Nucleus accumbens (tissue), 56 donors: Measurements from ENCODE around the gene AATF.

ENCODE experiments used
- DNase-seq, 56 donors: peaks; one replicate each; lab custom pipeline; 2025; lab: John Stamatoyannopoulos, UW

Gene AATF, protein sequence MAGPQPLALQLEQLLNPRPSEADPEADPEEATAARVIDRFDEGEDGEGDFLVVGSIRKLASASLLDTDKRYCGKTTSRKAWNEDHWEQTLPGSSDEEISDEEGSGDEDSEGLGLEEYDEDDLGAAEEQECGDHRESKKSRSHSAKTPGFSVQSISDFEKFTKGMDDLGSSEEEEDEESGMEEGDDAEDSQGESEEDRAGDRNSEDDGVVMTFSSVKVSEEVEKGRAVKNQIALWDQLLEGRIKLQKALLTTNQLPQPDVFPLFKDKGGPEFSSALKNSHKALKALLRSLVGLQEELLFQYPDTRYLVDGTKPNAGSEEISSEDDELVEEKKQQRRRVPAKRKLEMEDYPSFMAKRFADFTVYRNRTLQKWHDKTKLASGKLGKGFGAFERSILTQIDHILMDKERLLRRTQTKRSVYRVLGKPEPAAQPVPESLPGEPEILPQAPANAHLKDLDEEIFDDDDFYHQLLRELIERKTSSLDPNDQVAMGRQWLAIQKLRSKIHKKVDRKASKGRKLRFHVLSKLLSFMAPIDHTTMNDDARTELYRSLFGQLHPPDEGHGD

DNA sequence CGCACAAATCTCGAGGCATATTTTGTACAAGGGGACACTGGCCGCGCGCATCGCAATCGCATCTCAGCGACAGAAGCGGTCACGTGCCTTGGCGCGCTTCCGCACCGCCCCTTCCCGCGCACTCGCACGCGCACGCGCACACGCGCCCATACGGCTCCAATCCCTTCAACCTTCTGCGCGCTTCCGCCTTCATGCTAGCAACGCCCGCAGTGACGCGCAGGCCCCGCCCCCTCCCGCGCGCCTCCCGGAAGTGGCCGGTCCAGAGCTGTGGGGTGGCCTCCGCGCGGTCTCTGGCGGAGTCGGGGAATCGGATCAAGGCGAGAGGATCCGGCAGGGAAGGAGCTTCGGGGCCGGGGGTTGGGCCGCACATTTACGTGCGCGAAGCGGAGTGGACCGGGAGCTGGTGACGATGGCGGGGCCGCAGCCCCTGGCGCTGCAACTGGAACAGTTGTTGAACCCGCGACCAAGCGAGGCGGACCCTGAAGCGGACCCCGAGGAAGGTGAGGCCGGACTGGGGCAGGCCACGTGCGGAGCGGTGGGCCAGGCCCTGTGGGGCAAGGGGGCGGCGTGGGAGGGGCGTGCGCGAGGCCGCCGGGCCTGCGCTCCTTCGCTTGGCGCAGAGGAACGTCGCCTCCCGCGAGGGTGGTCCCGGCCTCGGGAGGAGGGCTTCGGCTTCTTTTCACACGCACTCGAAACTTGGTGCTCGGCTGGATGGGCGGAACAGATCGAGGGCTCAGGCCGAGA lies at the start of gene AATF:
AATF (plus strand) TSS at position 238 of the 744 bp plus-strand sequence; CDS start at position 410, 172 bp downstream.
- peak; percentile 53 to 99 (median 91) for DNase-seq

DNA sequence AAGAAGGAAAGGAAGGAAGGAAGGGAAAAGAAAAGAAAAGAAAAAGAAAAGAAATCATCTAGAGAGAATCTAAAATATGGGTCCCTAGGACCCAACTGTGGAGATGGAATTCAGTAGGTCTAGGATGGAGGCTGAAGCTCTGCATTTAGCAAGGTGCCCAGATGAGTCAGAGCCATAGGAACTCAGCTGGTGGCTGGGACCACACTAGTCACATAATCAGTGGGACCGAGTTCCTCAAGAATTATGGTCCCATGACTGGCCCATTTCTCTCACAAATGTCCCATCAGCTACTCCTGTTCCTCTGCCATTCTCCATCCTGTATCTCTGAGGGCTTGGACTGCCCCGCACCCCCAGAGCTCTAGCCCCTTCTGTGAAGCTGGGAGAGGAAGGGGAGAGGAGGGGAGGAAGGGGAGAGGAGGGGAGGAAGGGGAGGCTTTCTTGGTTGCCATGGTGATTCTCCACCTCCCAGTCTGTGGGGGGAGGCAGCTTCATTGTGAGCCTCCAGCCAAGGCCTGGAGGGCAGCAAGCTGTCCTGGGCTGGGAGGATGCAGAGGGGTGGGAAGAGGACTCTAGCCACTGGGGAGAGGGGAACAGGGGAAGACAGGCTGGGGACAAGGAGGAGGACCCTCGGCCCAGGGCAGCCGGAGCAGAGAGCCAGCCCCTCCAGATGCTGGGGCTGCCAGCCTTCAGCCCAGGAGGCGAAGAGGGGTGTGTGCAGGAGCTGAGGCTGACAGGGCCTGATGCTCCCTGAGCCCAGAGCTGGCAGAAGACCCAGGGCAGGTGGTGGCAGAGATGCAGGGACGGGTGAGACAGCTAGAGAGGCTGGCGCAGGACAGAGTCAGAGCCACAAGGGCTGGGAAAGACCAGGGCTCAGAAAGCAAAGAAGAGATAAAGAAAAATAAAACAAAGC lies 49.2 kb upstream of the AATF start:
- no peak for DNase-seq

DNA sequence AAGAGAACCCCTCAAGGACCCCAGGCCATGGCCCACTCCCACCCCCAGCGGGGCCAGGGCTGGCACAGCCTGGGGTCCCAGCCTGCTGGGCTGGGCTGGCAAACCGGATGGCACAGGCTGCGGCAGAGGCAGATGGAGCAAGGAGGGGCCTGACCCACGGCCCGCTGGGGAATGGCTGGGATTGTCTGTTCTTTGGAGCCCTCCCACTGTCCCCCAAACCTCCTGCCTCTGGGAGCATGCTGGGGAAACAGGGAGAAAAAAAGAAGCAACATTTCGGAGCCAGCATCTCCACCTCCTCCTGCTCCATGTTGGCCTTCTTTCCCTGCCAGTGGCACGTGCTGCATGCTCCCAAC lies 48.6 kb upstream of the AATF start:
- DNase-seq, result no peak

DNA sequence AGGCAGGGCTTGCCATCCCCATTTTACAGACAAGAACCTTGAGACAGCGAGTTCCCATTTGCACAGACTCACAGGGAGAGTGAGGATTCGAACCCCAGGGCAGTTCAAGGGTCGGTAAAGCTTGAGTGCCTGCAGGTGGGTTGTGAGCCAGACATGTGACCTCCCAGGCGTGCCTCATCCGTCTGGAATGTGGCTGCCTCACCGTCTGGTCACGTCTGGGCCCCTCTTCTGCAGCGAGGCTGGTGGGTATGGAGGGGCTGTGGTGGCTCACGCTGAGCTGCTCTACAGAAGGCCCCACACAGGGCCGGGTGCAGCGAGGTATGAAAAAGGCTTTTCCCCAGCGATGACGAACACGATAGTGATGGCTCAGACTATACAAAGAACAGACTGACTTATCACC lies 47.2 kb upstream of the AATF start:
- DNase-seq, result no peak

DNA sequence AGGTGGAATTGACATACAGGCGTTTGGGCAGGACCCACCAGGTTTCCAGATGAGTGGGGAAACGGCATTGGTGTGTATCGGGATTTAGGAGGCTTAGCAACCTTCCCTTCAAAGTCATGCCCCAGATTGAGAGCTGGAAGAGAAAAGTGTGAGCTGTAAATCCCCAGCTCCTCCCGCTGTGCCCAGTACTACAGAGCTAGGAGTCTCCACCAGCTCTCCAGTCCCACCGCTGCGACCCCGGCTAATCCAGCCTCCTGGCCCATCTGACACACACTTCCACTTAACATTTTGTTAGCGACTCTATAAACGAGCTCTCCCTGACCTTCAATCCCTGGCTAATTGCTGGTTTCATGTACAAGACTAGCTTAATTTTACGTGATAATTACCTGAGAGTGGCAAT lies 41.3 kb upstream of the AATF start:
- no peak for DNase-seq

DNA sequence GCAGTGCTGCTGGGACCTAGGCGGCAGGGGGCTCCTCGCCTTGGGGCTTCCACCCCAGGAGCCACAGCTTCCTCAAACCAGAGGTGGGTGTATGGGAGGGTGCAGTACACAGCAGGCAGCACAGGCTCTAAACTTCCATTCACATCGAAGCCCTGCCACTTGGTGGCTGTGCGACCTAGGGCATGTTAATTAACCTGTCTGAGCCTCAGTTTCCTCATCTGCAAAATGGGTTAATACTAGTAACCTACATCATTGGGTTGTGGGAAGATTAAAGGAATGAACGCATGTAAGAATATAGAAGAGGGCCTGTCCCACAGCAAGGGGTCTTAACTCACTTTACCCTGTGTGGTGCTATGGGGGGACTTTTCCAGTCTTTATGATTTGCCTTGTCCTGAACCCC lies 38.2 kb upstream of the AATF start:
- DNase-seq, result no peak

DNA sequence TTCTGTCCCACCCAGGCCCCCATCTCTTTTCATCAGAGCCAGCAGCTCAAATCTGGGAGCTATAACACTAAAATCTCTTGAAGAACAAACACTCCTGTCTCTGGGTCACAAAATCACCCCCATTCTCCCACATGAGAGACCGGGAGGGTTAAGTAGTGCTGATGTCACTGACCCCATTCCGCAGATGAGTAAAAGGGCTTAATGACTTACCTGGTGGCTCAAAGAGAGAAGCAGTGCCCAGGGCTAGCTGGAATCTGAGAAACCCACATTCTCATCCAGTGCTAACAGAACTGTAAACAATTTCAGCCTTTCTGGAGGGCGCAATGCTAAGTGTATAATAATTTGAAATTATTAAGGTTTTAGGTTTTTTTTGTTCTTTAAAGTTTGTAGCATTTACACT lies 37.8 kb upstream of the AATF start:
- DNase-seq, result no peak

DNA sequence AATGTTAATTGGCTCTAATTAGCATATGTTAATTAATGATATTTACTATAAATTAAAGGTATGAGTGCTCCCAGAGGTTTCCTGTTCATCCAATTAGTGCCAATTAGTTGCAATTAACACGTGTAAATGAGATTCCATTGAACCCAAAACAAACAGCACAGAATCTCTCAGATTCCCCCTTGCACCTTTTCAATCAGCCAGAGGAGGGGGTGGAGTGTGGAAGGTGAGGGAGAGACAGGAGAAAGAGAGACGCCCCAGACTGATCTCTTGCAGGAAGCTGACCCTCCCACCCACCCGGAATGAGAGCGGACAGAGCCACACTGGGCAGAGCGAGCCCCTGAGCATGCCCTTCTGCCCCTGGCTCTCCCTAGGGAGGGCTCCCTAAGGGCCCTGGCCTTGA lies 35.6 kb upstream of the AATF start:
- no peak for DNase-seq

DNA sequence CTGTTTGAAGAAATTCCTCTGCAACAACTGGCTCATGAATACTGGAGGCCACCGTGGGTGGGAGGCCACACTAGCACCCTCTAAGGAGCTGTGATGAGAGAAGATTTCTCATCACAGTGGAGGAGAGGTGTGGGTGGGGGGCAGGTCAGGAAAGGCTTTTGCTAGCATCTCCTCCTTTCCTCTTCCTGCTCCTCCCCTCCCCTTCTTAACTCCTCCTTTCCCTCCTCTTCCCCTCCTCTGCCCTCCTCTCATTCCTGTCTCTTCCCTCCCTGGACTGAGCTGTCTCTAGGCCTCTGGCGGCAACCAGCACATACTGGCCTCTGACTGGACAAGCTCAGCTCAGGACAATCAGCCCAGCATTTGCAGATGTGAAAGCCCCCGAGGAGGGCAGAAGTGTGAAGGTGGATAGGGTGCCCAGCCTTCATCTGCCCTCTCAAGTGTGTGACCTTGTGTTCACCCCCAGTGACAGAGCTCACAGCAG lies 30.5 kb upstream of the AATF start:
- no peak for DNase-seq

DNA sequence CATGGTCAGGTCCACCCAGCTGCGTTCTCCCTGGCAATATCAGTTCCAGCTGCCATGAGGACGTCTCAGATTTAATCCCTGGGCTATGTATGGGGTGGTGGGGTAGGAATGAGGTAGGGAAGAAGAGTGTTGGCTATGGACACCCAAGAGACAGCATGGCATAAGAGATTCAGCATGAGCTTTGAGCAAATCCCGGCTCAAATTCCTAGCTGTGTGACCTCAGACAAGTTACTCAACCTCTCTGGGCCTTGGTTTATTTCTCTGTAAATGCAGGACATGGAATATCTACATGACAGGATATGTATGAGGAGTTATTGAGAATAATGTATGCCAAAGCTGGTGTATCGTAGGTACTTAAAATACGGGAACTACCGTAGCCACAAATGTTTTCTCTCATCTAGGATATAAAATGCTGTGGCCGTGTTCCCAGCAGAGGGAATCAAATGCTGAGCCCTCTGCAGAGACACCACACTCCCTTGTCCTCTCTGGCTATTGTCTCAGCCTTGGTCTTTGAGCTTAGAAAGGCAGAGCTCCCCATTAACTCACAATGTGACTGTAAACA lies 29.3 kb upstream of the AATF start:
- DNase-seq, result no peak

DNA sequence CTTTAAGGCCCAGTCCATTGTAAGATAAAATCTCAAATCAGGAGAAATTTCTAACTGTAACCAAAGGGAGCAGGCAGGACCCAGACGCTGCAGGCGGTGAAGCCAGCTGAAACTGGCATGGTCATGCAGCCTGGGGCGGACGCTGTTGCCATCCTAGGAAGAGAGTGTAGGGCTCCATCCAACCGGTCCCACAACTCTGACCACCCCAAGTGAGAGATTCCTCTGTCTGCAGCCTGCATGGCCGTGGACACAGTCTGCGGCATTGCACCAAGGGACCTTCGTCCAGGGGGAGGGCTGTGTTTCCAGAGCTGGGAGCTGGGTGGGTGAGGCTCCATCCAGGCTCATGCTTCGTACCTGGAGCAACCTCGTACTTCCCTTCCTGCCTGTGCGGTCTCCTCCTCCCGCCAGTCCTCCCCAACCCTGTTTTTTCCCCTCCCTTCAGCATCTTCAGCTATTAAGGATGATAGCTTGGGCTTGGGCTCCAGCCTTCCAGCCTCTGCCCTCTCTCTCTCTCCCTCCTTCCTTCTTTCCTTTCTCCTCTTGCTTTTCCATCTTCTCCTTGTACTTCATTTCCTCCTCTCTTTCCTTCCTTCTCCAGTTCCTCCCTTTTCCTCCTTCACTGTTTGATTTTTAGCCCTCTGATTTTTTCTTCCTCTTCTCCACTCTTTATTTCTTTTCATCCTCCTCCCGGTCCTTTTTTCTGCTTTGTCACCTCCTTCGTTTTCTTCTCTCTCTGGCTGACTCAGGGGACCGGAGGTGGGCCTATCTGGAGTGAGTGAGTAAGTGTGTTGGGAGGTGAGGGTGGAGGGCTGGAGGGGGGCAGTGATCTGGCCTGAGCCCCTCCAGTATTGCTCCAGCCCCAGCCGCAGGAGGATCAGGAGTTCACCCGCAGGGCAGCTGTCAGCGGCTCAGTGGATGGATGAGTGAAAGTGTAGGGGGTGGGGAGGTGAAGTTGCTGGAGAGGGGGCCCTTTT lies 28.4 kb upstream of the AATF start:
- peak in 3 of 56 donors; percentile 3 to 11 (median 4) for DNase-seq

DNA sequence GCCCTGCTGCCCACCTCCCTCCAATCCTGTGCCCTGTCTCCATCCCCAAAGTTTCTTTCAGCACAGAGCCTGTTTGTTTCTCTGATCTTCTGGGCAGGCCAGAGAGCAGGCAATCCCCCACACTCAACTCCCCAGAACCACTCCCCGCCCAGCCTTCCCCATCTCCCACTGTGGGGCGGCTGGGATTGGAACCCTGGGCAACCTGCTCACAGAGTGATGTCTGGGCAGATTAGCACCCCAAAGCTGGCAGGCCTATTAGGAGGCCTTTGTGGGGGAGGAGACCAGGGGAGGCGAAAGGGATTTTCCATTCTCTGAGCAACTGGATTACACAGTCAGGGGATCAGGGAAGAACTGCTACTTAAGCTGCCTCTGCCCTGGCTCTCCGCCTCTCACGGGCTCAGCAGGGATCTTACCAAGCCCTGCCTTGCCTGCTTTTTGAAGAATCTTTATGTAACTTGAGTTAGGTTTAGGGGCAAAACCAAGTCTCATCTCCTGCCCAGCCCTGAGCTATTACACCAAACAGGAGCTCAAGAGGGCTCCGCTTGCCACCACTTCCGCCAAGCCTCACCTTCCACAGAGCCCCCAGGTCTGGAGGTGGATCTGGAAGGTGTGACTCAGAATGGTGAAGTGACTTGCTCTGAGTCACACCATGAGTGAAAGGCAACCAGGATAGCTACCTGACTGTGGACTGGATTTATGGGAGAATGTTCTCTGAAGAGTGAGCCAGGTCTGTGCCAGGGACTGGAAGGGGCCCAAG lies 27.5 kb upstream of the AATF start:
- peak in 30 of 56 donors; percentile 5 to 82 (median 34) for DNase-seq

DNA sequence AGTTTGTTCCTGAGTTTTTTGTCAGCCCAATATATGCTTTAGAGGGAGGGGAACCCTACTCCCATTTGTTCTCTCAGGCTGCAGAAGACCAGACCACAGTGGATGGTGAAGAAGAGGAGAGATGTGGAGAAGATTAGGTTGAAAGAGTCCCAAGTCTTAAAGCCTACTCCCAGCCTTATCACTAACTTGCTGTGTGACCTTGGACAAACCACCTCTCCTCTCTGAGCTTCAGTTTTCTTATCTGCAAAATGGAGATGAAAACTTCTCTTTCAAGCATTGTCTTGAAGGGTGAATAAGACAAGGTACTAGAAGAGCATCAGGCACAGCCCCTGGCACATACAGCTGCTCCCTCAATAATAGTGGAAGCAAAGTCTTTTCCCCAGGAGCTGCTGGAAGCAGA lies 26.6 kb upstream of the AATF start:
- no peak for DNase-seq

DNA sequence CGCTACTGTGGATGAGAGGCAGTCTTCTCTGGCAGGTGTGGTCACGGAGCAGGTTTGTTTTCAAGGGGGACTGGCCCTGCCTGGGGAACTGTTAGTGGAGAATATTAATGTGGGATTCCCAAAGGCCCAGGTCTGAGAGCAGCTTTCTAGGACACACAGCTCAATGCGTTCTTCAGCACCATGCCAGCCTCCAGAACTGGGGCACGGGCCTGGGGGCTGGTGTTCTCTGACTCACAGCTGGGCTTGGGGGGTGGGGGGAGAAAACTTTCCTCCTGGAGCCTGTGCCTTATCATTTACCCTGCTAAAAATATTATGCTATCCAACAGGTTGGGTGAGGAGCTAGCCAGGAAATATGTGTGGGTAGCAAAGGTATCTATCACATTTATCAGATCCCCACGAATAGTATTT lies 24.9 kb upstream of the AATF start:
- DNase-seq, result no peak

DNA sequence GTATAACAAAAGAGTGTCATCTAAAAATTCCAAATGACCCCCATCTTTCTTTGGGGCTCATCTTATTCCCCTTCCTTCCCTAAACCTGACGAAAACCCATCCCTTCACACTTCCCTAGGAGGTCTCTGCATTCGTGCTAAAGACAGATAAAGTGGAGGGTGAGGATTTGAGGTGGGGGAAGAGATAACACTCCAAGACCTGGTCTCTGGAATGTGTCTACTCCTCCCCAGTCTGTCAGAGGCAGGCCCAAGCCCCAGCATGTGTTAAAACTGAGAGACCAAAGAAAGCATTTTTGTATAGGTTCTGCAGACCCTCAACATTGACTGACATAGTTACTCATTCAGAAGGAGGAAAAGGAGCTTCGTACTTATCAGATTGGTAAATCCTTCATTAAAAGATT lies 22.5 kb upstream of the AATF start:
- DNase-seq, result no peak

DNA sequence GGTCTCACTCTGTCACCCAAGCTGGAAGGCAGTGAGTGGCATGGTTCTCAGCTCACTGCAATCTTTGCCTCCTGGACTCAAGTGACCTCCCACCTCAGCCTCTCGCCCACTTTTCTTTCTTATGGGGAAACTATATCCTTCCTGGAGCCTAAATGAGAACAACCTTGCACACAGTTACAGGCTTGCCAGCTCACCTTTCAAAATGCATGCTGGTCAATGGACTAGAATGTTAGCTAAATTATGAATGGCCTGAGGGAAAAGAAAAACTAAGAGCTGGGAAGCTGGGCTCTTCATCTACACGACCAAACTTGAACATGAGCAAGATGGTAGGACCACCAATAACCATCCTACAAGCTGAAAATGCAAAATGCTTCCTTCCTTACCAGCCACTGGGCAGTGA lies 22.1 kb upstream of the AATF start:
- no peak for DNase-seq

DNA sequence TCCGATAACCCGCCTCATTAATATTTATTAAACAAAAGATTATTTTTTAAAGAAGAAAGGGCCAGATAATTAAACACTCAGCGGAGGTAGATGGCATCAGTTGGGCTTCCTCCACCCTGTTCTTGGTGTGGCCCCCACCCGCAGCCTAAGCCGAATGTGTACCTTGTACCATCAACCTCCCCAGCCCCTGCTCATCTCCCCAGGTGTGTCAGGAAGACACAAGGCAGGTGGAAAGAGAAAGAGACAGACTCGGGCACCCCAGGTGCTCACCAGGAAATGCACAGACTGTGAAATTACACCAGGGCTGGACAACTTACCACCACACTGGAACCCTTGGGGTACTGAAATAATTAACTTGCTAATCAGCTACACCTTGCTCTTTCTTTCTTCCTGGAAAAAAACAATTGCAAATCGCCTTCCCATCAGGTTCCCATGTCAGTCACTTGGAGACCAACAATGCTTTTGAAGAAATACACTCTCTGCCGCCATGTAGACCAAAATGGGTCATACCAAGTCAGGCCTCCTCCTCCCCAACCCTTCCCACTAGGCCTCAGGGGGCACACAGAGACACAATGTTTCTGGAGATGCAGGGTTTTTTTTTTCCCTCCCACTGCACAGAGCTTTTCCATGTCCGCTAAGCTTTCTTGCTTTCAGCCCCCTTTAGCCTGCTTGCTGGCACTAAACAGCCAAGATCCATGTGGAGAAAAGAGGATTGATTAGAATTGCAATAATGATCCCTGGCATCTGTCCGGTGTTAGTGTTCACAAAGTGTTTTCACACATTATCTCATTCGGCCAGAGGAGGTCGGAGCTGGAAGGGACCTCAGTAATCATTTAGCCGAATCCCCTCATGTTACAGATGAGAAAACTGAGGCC lies 20.0 kb upstream of the AATF start:
- DNase-seq, result no peak
